Adrenal gland (tissue), 5 donors: Measurements from ENCODE around the gene BTBD9.

Experiments used
- POLR2A ChIP-seq, 2 donors: fragments of 450-650 bp; IDR thresholded peaks; one replicate each; pipeline ENCODE4 v1.6.1; 2017; ENCODE audit warnings: antibody characterized with exemption in 2 of 2, mild to moderate bottlenecking in 2 of 2, moderate library complexity in 1 of 2
- TF ChIP-seq, protein P1 (sequence below), 6 experiments: fragments of 450-650 bp in 4 of 6; fragments of 200-600 bp in 2 of 6; sonication (generic) in 1 of 6; IDR thresholded peaks; 1 replicate in 5 of 6; 2 replicates in 1 of 6; pipeline versions ENCODE4 v1.5.1 to v1.8.0; 2016 to 2021; ENCODE audit warnings: antibody characterized with exemption in 6 of 6, mild to moderate bottlenecking in 2 of 6, moderate library complexity in 1 of 6
- donor health status: DM: no; HTN: no; CAD: no.

DNA sequence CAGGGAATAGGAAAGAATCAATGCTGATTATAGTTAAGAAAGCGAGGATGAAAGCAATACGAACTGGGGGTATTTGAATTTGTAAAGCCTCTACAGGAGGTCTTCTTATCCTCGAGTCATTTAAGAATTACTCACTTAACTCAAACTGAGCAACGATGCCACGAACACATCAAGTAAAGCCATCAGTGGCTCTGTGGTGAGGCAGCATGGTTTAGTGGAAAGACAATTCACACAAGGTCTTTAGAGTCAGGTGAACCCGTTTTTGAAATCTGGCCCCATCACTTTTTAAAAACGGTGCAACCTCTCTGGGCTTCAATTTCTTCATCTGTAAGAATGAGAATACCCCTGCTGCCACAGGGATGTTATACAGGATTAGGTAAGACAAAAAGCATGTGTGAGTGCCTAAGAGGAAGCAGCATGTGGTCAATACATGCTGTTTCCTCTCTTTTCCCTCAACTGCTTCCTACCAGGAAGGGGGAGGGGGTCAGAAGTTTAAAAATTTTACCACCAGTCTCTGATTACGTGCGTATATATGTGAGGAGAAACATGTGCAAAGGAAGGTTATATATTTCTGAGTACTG lies 162.0 kb downstream of the BTBD9 start:
- TF ChIP-seq, protein P1, sequence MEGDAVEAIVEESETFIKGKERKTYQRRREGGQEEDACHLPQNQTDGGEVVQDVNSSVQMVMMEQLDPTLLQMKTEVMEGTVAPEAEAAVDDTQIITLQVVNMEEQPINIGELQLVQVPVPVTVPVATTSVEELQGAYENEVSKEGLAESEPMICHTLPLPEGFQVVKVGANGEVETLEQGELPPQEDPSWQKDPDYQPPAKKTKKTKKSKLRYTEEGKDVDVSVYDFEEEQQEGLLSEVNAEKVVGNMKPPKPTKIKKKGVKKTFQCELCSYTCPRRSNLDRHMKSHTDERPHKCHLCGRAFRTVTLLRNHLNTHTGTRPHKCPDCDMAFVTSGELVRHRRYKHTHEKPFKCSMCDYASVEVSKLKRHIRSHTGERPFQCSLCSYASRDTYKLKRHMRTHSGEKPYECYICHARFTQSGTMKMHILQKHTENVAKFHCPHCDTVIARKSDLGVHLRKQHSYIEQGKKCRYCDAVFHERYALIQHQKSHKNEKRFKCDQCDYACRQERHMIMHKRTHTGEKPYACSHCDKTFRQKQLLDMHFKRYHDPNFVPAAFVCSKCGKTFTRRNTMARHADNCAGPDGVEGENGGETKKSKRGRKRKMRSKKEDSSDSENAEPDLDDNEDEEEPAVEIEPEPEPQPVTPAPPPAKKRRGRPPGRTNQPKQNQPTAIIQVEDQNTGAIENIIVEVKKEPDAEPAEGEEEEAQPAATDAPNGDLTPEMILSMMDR (IDR thresholded peaks at IDR 0.05) = no peak
- TF ChIP-seq POLR2A (IDR thresholded peaks at IDR 0.05) = no peak
